GM15510 (cell line): ENCODE measurements around the gene GLT1D1.

Experiments used
- POLR2A ChIP-seq: IDR thresholded peaks from 3 replicates; pipeline ENCODE4 v1.6.1; 2011; ENCODE audit warnings: borderline replicate concordance; ENCODE audit not compliant: insufficient read length; ENCODE audit errors: extremely low read depth

The GLT1D1 gene

GRCh38 chr12:129025055-129025454 lies 171.8 kb downstream of the GLT1D1 start:
- TF ChIP-seq POLR2A, result no peak

- TF ChIP-seq POLR2A, result no peak
Measured at GRCh38 chr12:129028844-129029243, 175.6 kb downstream of the GLT1D1 start.
